ENCODE measurements around the gene FOXN1. TPM values are rescaled to one million over a fixed set of nuclear protein-coding genes. Genes with fewer than 3 reads are reported as not detected.

FOXN1 gene
- total and polyA plus RNA-seq, 2 of the 13 experiments (the other 11 are each of a cell fraction or from before 2014, with no cell fraction given), result 0.01 TPM; not detected in 1

DNA sequence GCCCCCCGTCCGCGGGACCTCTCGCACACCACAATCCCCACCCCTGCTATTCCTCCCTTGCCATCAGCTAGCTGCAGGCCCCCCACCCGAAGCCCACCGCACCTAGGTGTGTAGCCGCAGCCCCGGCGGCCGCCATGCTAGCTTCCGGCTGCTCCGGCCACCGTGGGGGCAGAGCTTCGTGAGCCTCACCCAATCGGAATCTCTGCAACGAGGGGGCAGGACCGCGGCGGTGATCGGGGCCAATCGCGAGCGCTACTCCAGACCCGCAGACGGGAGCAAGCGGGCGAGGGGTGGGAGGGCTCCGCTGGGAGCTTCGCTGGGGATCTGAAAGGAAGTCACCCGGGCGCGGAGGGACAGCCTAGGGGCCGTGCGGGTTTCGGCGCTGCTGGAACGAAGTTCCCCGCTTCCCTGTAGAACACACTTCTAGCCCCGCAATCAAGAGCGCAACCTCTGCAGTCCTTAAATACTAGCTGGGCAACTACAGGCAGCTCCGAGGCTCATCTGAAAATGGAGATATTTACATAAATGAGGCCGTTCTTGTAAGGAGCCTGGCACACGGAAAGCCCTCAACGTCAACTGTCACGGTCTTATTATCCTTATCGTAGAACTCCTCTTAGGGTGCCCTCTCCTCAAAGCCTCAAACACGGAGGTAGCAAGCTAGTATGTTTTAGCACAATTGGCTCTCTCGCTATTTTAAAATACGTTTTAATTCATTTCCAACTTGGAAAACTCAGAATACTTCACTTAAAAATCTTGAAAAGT, 65.4 kb downstream of the FOXN1 start, which contains the start of gene PIGS (continued):
- TF ChIP-seq, protein P1, sequence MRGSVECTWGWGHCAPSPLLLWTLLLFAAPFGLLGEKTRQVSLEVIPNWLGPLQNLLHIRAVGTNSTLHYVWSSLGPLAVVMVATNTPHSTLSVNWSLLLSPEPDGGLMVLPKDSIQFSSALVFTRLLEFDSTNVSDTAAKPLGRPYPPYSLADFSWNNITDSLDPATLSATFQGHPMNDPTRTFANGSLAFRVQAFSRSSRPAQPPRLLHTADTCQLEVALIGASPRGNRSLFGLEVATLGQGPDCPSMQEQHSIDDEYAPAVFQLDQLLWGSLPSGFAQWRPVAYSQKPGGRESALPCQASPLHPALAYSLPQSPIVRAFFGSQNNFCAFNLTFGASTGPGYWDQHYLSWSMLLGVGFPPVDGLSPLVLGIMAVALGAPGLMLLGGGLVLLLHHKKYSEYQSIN (CRISPR knock-in tag; IDR thresholded peaks at IDR 0.05; ENCODE audit: borderline replicate concordance), result no peak
- no peak for TF ChIP-seq AGO2 (optimal IDR thresholded peaks at IDR 0.05; ENCODE audit: low read depth, low read length)
- TF ChIP-seq, protein P2, sequence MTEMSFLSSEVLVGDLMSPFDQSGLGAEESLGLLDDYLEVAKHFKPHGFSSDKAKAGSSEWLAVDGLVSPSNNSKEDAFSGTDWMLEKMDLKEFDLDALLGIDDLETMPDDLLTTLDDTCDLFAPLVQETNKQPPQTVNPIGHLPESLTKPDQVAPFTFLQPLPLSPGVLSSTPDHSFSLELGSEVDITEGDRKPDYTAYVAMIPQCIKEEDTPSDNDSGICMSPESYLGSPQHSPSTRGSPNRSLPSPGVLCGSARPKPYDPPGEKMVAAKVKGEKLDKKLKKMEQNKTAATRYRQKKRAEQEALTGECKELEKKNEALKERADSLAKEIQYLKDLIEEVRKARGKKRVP (CRISPR knock-in tag; IDR thresholded peaks at IDR 0.05), result no peak
- no peak for TF ChIP-seq ZNF773 (CRISPR knock-in tag; IDR thresholded peaks at IDR 0.05; ENCODE audit: borderline replicate concordance)
- TF ChIP-seq KMT2B (CRISPR knock-in tag; IDR thresholded peaks at IDR 0.05), result no peak
- TF ChIP-seq ZNF264 (CRISPR knock-in tag; IDR thresholded peaks at IDR 0.05), result no peak
- no peak for TF ChIP-seq RBAK (CRISPR knock-in tag; IDR thresholded peaks at IDR 0.05)
- no peak for TF ChIP-seq GTF2F1 (IDR thresholded peaks at IDR 0.05; ENCODE audit: low read length)
- TF ChIP-seq RFX5 (IDR thresholded peaks at IDR 0.05; ENCODE audit: low read depth, low read length), result peak; percentile 44; the same call in 1 of the 2 replicates
- peak; percentile 70 for TF ChIP-seq KMT2A (CRISPR knock-in tag; IDR thresholded peaks at IDR 0.05)
- TF ChIP-seq, protein P3, sequence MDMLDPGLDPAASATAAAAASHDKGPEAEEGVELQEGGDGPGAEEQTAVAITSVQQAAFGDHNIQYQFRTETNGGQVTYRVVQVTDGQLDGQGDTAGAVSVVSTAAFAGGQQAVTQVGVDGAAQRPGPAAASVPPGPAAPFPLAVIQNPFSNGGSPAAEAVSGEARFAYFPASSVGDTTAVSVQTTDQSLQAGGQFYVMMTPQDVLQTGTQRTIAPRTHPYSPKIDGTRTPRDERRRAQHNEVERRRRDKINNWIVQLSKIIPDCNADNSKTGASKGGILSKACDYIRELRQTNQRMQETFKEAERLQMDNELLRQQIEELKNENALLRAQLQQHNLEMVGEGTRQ (IDR thresholded peaks at IDR 0.05; ENCODE audit: low read depth, low read length), result no peak
- TF ChIP-seq, protein P3 (CRISPR knock-in tag; IDR thresholded peaks at IDR 0.05; ENCODE audit: borderline replicate concordance), result no peak
- no peak for TF ChIP-seq KLF6 (CRISPR knock-in tag; IDR thresholded peaks at IDR 0.05)
- TF ChIP-seq TCF12 (IDR thresholded peaks at IDR 0.05), result no peak
- TF ChIP-seq TCF12 (CRISPR knock-in tag; IDR thresholded peaks at IDR 0.05), result no peak
- peak; percentile 79; the same call in 1 of the 2 replicates for TF ChIP-seq TBX2 (CRISPR knock-in tag; IDR thresholded peaks at IDR 0.05; ENCODE audit: borderline replicate concordance)
- peak; percentile 78 for TF ChIP-seq HNRNPK (IDR thresholded peaks at IDR 0.05; ENCODE audit: low read depth, low read length, poor library complexity, severe bottlenecking)
- TF ChIP-seq SALL1 (CRISPR knock-in tag; IDR thresholded peaks at IDR 0.05), result no peak
- TF ChIP-seq ZSCAN25 (CRISPR knock-in tag; IDR thresholded peaks at IDR 0.05), result no peak
- TF ChIP-seq ISL2 (CRISPR knock-in tag; IDR thresholded peaks at IDR 0.05), result 0 out of 2 replicates have a peak, but pooled peaks have one; percentile 38
- TF ChIP-seq, protein P4, sequence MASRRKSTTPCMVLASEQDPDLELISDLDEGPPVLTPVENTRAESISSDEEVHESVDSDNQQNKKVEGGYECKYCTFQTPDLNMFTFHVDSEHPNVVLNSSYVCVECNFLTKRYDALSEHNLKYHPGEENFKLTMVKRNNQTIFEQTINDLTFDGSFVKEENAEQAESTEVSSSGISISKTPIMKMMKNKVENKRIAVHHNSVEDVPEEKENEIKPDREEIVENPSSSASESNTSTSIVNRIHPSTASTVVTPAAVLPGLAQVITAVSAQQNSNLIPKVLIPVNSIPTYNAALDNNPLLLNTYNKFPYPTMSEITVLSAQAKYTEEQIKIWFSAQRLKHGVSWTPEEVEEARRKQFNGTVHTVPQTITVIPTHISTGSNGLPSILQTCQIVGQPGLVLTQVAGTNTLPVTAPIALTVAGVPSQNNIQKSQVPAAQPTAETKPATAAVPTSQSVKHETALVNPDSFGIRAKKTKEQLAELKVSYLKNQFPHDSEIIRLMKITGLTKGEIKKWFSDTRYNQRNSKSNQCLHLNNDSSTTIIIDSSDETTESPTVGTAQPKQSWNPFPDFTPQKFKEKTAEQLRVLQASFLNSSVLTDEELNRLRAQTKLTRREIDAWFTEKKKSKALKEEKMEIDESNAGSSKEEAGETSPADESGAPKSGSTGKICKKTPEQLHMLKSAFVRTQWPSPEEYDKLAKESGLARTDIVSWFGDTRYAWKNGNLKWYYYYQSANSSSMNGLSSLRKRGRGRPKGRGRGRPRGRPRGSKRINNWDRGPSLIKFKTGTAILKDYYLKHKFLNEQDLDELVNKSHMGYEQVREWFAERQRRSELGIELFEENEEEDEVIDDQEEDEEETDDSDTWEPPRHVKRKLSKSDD (CRISPR knock-in tag; IDR thresholded peaks at IDR 0.05; ENCODE audit: low read depth), result peak; percentile 87; the same call in 1 of the 2 replicates
- no peak for TF ChIP-seq POLR2AphosphoS2 (IDR thresholded peaks at IDR 0.05; ENCODE audit: low read depth, low read length)
- no peak for TF ChIP-seq PAF1 (CRISPR knock-in tag; IDR thresholded peaks at IDR 0.05)
- TF ChIP-seq ZNF326 (CRISPR knock-in tag; IDR thresholded peaks at IDR 0.05; ENCODE audit: borderline replicate concordance), result no peak
- TF ChIP-seq FLYWCH1 (CRISPR knock-in tag; IDR thresholded peaks at IDR 0.05), result no peak

All from HepG2 (cell line).